Liver (tissue), 2 donors: ENCODE measurements around the gene RPS23.

Source experiments
- CTCF ChIP-seq: fragments of 150-350 bp; IDR thresholded peaks from 2 replicates; pipeline ENCODE4 v1.5.1; 2017; ENCODE audit warnings: improper control_type of control experiment, low read depth, low read length; ENCODE audit not compliant: missing input control
- FOXA1 ChIP-seq: IDR thresholded peaks from 2 replicates; pipeline ENCODE4 v1.6.1; 2016; ENCODE audit warnings: antibody characterized with exemption
- MAX ChIP-seq: IDR thresholded peaks from 2 replicates; pipeline ENCODE4 v1.6.1; 2016; ENCODE audit warnings: antibody characterized with exemption
- YY1 ChIP-seq: IDR thresholded peaks from 2 replicates; pipeline ENCODE4 v1.6.1; 2016; ENCODE audit warnings: antibody characterized with exemption, mild to moderate bottlenecking
- donor health status: healthy.

- TF ChIP-seq MAX: peak; percentile 12
- TF ChIP-seq CTCF: no peak
- peak; percentile 74 for TF ChIP-seq YY1
- TF ChIP-seq FOXA1: peak; percentile 9
Measured at GRCh38 chr5:82277987-82278710, at the start of gene RPS23.
